Cerebellar nuclear complex (tissue), 1 donor: ENCODE data around the gene CKAP4.
"Not testable (repeated sequence)": the region's sequence is repeated elsewhere in the genome, so short reads cannot be mapped to it uniquely, and the experiment has no call there.

Source experiments
- DNase-seq, 2 experiments: peaks; one replicate each; lab custom pipeline; 2025; lab: John Stamatoyannopoulos, UW

CKAP4 gene, protein sequence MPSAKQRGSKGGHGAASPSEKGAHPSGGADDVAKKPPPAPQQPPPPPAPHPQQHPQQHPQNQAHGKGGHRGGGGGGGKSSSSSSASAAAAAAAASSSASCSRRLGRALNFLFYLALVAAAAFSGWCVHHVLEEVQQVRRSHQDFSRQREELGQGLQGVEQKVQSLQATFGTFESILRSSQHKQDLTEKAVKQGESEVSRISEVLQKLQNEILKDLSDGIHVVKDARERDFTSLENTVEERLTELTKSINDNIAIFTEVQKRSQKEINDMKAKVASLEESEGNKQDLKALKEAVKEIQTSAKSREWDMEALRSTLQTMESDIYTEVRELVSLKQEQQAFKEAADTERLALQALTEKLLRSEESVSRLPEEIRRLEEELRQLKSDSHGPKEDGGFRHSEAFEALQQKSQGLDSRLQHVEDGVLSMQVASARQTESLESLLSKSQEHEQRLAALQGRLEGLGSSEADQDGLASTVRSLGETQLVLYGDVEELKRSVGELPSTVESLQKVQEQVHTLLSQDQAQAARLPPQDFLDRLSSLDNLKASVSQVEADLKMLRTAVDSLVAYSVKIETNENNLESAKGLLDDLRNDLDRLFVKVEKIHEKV

DNA sequence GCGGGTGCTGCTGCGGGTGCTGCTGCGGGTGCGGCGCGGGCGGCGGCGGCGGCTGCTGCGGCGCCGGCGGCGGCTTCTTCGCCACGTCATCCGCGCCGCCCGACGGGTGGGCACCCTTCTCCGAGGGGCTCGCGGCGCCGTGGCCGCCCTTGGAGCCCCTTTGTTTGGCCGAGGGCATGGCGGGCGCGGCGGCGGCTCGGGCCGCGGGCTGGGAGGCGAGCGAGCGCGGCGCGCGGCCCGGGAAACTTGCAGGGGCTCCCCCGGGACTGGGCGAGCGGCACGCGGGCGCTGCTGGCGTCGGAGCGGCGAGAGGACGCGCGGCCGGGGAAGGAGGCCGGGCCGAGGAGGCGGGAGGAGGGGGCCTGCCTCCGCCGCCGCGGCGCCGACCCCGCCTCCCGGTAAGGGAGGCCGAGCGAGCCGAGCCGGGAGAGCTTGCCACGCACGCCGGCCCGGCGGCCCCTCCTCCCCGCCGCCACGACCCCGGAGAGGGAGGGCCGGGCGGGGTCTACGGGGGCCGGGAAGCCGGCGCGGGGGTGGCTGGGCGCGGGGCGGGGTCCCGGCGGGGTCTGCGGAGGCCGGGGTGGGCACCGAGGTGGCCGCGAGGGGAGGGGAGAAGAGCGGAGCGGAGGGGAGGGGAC, at the start of gene CKAP4:
Gene CKAP4, minus strand, starts transcription at position 347 of the 638 bp plus-strand sequence. Its CDS starts 169 bp downstream, at position 178.
- DNase-seq: no peak

DNA sequence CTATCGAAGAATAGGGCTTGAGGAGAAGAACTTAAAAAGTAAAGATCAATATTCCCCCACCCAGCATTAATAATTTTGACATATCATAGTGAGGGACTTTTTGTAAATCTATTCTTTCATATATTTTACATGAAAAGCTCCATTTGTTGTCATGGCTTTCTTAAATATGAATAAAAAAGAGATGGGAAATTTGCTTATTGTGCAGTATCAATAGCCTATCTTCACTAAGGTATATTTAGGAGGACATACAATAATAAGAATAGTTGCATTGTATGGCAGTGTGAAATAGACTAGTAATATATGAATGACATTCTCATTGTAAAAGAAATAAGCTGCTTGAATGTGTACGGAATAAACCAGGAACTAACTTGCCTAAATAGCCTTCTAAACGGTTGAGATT, 49.3 kb upstream of the CKAP4 start:
- no peak for DNase-seq

DNA sequence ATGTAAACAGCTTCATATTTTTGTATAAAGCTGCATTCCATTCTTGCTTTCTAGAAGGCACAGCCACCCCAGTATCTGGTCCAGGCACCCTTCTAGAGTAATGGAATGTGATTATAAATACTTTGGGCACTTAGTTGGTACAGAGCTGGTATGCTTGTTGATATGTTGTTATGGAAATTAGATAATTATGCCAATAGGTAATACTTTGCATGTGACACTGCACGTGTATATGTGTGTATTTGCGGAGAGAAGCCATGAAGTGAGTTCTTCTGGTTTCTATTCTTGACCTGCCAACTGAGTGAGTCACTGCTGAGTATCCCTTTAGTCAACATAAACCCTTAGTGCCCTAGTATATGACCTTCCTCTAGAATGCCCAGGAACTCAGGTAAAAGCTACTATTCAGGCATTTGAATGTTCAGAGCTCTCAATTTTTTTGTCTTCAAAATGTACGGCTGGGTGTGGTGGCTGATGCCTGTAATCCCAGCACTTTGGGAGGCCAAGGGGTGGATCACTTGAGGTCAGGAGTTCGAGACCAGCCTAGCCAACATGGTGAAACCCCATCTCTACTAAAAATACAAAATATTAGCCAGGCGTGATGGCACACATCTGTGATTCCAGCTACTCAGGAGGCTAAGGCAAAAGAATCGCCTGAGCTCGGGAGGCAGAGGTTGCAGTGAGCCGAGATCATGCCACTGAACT, 48.5 kb upstream of the CKAP4 start:
- no peak for DNase-seq

DNA sequence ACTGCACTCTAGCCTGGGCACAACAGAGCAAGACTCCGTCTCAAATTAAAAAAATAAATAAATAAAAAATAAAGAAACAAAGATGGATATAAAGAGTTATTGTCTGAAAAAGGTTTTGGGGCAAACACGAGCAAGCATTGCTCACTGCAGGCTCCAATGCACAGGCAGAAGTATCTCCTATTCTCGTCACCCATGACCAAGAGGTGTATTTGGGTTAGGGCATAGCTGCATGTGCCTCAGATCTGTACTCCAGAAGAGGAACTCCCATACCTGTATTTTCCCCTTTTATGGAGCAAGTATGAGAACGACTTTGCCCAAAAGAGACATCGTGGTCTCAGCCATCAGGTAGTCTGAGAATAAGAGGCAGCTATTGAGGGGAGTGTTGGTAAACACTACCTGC, 44.5 kb upstream of the CKAP4 start:
- no peak for DNase-seq

DNA sequence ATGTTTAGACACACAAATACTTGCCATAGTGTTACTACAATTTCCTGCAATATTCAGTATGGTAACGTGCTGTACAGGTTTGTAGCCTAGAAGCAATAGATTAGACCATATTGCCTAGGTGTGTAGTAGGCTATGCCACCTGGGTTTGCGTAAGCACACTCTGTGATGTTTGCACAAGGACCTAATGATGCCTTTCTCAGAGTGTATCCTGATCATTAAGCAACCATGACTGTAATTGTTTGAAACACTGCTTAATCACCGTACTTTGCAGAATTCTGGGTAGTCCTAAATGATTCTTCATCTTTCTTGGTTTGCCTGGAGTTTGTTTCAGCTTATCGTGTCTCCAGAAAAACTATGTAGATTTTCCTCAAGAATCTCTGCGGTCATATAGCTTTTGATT, 43.5 kb upstream of the CKAP4 start:
- no peak for DNase-seq

DNA sequence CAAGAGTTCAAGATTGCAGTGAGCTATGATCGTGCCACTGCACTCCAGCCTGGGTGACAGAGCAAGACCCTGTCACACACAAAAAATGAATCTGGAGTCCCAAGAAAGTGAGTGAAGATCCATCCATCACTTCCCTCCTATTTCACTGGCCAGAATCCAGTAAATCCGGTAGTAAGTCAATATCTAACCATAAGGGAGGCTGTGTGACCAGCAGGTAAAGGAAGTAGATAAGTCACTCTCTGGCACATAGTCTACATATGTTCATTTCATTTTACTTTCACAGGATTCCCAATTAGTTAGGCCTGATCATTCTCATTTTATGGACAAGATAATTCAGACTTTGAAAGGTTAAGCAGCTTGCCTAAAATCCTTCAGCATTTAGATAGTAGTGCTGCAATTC, 42.8 kb upstream of the CKAP4 start:
- DNase-seq: no peak

DNA sequence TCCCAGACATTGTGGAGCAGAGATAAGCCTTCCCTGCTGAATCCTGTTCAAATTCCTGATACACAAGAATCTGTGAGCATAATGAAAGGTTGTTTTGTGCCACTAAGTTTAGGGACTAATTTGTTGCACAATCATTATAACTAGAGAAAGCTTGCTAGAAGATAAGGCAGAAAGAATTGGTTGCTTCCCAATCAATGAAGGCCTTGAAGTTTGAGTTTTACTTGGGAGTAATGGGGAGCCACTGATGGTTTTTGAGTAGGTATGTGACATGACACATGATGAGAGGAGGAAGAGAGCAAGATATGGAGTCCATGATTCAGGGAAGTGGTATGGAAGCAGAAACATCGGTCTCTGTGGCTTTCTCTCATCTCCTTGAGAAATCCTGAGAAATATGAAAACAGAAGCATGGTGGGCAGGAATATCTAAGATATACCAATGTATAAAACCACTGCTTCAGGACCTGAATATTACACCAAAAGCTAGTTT, 41.4 kb upstream of the CKAP4 start:
- DNase-seq: no peak

DNA sequence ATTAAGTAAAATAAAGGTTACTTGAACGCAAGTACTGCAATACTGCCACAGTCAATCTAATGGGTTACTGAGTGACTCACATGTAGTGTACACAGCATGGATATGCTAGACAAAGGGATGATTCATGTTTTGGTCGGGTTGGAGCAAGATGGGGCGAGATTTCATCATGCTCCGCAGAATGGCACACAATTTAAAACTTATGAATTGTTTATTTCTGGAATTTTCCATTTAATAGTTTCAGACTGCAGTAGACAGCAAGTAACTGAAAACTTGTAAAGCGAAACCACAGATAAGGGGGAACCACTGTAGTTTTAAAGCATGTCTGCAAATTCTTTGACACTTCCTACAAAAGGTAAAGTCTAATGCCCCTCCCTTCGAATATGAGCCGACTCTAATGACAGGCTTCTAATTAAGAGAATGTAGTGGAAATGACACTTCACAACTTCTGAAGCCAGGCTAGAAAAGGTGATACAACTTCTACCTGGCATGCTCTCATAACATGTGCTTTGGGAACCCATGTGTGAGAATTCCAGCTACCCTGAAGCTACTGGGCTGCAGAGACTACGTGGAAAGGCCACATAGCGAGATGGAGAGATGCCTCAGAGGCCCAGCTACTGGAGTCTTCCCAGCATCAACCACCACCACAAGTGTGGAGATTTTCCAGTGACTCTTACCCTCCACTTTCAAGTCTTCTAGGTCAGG, 40.8 kb upstream of the CKAP4 start:
- no peak for DNase-seq

DNA sequence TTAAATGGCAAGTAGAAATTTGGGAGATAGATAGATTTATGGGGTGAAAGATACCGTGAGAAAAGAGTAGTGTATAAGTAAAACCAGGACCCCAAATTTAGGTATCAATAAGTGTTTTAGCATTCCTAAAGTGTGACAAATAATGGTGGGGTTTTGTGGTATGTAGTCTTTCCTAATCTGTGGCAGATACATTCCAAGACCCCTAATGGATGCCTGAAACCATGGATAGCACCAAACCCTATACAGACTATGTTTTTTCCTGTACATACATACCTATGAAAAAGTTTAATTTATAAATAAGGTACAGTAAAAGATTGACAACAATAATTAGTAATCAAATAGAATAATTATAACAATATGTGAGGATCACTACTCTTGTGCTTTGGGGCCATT, 40.3 kb upstream of the CKAP4 start:
- no peak for DNase-seq

GRCh38 chr12:106287364-106287763, 39.5 kb upstream of the CKAP4 start:
- no peak for DNase-seq

DNA sequence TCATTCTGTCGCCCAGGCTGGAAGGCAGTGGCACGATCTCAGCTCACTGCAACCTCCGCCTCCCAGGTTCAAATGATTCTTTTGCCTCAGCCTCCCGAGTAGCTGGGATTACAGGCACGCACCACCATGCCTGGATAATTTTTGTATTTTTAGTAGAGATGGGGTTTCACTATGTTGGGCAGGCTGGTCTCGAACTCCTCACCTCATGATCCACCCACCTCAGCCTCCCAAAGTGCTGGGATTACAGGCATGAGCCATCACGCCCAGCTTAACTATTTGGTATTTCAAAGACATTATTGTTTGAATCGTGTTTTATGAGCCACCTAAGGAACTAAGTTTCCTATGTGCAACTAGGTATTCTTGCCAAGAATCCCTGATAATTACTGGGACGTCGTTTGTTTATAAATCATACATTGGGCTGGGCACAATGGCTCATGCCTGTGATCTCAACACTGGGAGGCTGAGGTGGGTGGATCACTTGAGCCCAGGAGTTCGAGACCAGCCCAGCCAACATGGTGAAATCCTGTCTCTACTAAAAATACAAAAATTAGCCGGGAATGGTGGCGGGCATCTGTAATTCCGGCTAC, 38.8 kb upstream of the CKAP4 start:
- not testable (repeated sequence) for DNase-seq

- DNase-seq: no peak
Observed at GRCh38 chr12:106285982-106286381, 38.2 kb upstream of the CKAP4 start.

DNA sequence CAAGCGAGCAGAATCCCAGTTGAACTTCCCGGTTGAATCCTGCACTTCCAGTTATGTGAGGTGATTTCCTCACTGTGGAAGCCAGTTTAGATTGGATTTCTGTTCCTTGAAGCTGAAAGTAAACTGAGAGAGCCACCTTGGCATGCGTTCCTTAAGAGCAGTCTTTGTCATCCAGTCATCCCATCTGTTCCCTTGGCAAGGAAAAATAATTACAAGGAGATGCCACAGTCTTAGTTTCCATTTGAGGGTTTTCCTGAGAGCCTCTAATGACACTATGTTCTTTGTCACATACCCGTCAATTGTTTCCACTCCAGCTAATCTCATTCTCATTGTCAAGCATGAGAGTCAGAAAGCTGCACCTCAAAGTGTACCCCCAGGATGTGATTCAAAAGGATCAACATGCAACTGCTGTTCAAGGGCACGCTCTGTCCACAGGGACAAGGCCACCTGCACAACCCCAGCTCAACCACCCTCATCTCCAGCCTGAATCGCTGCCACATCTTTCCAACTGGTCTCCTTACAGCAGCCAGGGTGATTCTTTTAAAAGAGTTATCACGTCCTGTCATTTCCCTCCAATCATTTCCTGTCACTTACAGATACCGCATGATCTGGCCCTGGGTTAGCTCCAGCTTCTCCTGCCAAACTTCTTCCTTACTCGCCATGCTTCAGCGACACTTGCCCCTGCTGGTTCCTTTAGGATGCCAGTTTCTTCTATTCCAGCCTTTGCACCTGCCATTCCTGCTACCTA, 36.7 kb upstream of the CKAP4 start:
- no peak for DNase-seq

DNA sequence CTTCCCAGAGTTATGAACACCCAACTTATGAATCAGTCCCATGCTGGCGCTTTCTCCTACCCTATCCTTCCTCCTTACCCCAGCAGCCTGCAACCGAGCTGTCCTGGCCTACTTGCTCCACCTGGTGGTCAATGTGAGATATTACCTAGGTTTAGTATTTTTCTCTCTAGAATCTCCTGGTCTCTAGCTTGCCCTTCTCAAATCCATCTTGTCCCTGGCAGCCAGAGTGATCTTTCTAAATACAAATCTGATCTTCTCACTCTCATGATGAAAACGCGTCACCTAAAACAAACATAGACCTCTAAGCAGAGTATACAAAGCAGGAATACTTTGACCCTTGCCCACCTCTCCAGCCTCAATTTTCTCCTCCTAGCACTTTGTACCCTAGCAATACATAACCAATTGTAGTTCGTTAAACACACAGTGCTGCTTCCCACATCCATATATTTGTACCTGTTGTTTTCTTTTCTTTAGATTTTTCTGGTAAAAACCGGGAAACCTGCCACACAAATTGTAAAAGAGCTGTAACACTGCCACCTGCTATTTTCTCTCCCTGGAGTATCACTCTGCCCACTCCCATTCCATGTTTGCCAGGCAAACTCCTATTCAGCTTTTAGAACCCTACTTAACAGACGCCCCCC, 34.8 kb upstream of the CKAP4 start:
- DNase-seq: no peak

GRCh38 chr12:106281804-106282203, 34.0 kb upstream of the CKAP4 start:
- DNase-seq: no peak

DNA sequence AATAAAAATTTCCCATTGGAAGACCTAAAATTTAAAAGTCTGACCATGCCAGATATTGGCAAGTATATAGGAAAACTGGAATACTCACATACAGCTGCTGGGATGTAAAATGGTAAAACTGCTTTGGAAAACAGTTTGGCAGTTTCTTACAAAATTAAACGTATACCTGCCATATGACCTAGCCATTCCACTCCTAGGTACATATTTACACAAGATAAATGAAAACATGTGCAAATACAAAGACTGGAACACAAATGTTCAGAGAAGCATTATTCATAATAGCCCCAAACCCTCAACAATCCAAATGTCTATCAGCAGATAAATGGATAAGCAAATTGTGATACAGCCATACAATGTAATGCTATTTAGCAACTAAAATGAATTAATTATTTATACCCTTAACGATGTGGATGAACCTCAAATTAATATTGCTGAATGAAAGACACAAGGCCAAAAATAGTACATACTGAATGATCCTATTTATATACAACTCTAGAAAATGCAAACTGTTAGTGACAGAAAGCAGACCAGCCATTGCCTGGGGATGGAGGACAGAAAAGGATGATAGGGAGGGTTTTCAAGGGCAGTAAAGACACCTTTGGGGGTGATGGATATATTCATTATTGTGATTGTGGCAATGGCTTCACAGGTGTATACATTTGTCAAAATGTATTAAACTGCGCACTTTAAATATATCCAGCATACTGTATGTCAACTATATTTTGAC, 33.4 kb upstream of the CKAP4 start:
- no peak for DNase-seq

DNA sequence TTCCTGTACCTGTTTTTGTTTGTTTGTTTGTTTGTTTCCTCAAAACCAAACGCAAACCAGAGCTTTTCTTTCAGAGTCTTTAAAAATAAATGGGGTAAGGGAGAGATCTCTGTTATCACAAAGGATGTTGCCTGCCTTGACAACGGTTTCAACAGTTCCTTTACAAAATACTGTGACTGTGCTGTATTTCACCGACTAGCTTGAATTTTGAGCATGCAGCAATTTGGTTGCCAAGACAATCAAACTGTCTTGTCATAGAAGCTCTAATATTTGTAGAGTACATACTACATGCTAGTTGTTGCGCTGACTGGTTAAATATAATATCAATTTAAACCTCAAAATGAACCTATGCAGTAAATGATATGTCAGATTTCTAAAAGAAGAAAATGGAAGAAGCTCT, 32.3 kb upstream of the CKAP4 start:
- no peak for DNase-seq

DNA sequence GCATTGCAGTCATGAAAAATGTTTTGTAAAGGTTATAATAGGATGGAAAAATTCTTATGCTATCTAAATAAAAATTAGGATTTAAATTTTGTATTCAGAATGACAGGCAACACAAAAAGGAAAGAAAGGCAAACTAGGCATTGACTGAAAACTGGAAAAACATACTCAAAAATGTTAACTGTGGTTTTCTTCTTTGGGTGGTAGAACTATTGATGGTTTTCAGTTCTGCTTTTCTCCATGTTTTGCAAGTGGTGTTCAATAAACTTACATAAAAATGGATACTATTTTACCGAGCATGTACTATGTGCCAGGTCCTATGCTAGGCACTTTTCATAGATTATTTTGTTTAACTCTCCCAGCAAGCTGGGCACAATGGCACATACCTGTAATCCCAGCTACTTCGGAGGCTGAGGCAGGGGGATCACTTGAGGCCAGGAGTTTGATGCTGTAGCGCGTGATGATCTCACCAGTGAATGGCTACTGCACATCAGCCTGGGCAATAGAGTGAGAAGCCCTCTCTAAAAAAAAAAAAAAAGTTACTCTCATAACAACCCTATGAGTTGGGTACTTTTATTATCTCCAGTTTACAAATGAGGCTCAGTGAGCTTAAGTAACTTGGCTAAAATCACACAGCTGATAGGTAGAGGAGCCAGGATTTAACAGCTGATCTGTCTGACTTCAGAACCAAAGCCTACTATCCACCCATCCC, 28.4 kb upstream of the CKAP4 start:
- DNase-seq: no peak

DNA sequence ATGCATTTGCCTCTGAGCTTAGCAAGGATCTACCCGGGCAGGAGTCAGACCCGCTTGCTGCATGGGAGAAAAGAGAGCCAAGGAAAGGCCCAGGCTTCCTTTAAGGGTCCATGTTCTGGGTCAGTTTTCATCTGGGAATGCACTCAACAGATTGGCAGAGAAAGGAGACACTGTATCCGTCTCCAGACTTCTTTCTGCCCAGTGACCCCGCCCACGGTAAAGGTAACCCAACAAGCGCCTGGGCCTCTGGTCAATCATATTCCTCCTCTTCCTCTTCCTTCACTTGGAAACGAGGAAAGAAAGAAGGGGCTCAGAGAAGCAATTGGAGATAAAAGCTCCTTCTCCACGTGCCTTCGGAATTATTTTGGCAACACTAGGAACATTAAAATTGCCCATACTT, 27.6 kb upstream of the CKAP4 start:
- no peak for DNase-seq
